Right lobe of liver (tissue), 6 donors: ENCODE data around the gene CCDC77. TPM values are rescaled to one million over a fixed set of nuclear protein-coding genes. Genes with fewer than 3 reads are reported as not detected.
A peak's percentile ranks its signal among the peaks of the same experiment; 100 is the strongest.

ENCODE experiments used
- ATAC-seq, 4 donors: fragments of 200-7000 bp; cut with Tn5 transposase; one replicate each; pipeline ENCODE4 v1.9.1; 2020; ENCODE audit warnings: mild to moderate bottlenecking in 4 of 4, moderate library complexity in 4 of 4
- DNase-seq, 3 donors: peaks; one replicate each; pipeline ENCODE4 v3.0.0-alpha.2; 2020
- H3K27ac ChIP-seq, 3 donors: fragments of 200-600 bp; one replicate each; pipeline ENCODE4 v1.8.0; 2022
- H3K27me3 ChIP-seq, 2 donors: fragments of 200-600 bp; one replicate each; pipeline ENCODE4 v1.8.0; 2022
- H3K36me3 ChIP-seq, 4 donors: fragments of 200-600 bp; sonication (generic) in 1 of 4; one replicate each; pipeline versions ENCODE4 v1.5.1 to v1.8.0; 2017 to 2022; ENCODE audit warnings: control low read depth in 1 of 4
- H3K4me1 ChIP-seq, 4 donors: fragments of 200-600 bp; sonication (generic) in 1 of 4; one replicate each; pipeline versions ENCODE4 v1.5.1 to v1.8.0; 2017 to 2022; ENCODE audit warnings: control low read depth in 1 of 4
- H3K4me3 ChIP-seq, 3 donors: fragments of 200-600 bp; one replicate each; pipeline ENCODE4 v1.8.0; 2022
- H3K9me3 ChIP-seq, 4 donors: fragments of 200-600 bp; sonication (generic) in 1 of 4; one replicate each; pipeline versions ENCODE4 v1.5.1 to v1.8.0; 2017 to 2022; ENCODE audit warnings: control low read depth in 1 of 4
- CTCF ChIP-seq, 4 donors: fragments of 200-600 bp in 3 of 4; fragments of 450-650 bp in 1 of 4; IDR thresholded peaks; one replicate each; pipeline versions ENCODE4 v1.5.1 to v1.8.0; 2016 to 2022; ENCODE audit warnings: antibody characterized with exemption in 4 of 4, mild to moderate bottlenecking in 2 of 4
- POLR2A ChIP-seq: fragments of 450-650 bp; IDR thresholded peaks from one replicate; pipeline ENCODE4 v1.6.1; 2017; ENCODE audit warnings: antibody characterized with exemption, mild to moderate bottlenecking
- WGBS: methylation state at CpG from one replicate; pipeline ENCODE4 v1.1.6; 2018; ENCODE audit warnings: low coverage, low lambda C conversion rate; ENCODE audit not compliant: insufficient coverage; ENCODE audit errors: missing lambda C conversion rate; 5-methylcytosine and 5-hydroxymethylcytosine counted together
- intact Hi-C, 2 donors: fragments of 100-400 bp; cut with DNase I; formaldehyde crosslinking; loops; one replicate each; pipeline versions ENCODE4 v1.11.2 to v1.14.1; 2022
- total RNA-seq, 6 experiments: library from RNA; depleted of rRNA in 2 of 6; stranded (reverse); fragments of >200 nt in 2 of 6; fragmentation: NEBNext Ultra II Directional in 3 of 6; extraction: Animal tissue kit (Norgen Biotek cat#: 25700) in 3 of 6; gene quantifications; one replicate each; pipeline versions ENCODE4 v1.1.0 to v1.2.4, GENCODE V29; 2016 to 2023
- donor health status: DM: no; HTN: yes; CAD: no.
- donor health status: DM: no; HTN: no; CAD: no.
- donor health status: DM: no; HTN: no; CAD: no.
- donor health status: DM: no; HTN: yes; CAD: no.
- donor health status: DM: no; HTN: yes; CAD: no.

CCDC77 gene
- total RNA-seq, 6 experiments from 2014 or later, result 1.9 to 3.8 (median 2.1) TPM

- DNase-seq (no peak), ATAC-seq (no peak)
- Histone ChIP-seq H3K27me3 (no peaks in the 10 kb centered on the region), H3K4me3 (no peak overlapping the region), H3K4me1 (no peaks in the 10 kb centered on the region), H3K36me3 (no peaks in the 10 kb centered on the region), H3K9me3 (no peaks in the 10 kb centered on the region), H3K27ac (no peak overlapping the region)
- TF ChIP-seq POLR2A, result no peak
- TF ChIP-seq CTCF (IDR thresholded peaks at IDR 0.05), result no peak
- 78% methylated on average over 2 of the region's 3 CpGs for WGBS
- intact Hi-C loops, result loop anchor here in 1 of 2 donors (2.0 kb wide), 1 partner anchor 96 kb away; no protein-coding TSS in a partner anchor
Observed at GRCh38 chr12:450438-450837, 49.0 kb downstream of the CCDC77 start.

GRCh38 chr12:452667-453210 is 51.3 kb downstream of the CCDC77 start:
- Histone ChIP-seq H3K4me1 (no peaks in the 10 kb centered on the region), H3K27ac (no peak overlapping the region), H3K27me3 (no peaks in the 10 kb centered on the region), H3K4me3 (no peak overlapping the region), H3K9me3 (no peaks in the 10 kb centered on the region), H3K36me3 (no peaks in the 10 kb centered on the region)
- no peak for TF ChIP-seq POLR2A
- TF ChIP-seq CTCF (IDR thresholded peaks at IDR 0.05), result no peak
- WGBS, result 55% methylated on average over 10 of the region's 25 CpGs
- DNase-seq (no peak), ATAC-seq (no peak)
- intact Hi-C loops, result no loop called here

GRCh38 chr12:454833-455232 is 53.4 kb downstream of the CCDC77 start:
- H3K4me3 ChIP-seq, result no peak overlapping the region
- H3K27me3 ChIP-seq, result no peaks in the 10 kb centered on the region
- WGBS, result 50% methylated on average over 1 of the region's 1 CpG
- intact Hi-C loops, result loop anchor here in 1 of 2 donors (5.0 kb wide), 1 partner anchor 97 kb away; no protein-coding TSS in a partner anchor
- H3K9me3 ChIP-seq, result no peaks in the 10 kb centered on the region
- no peak overlapping the region for H3K27ac ChIP-seq
- H3K4me1 ChIP-seq, result peaks cover 0 to 5% (median 0%) of the 10 kb centered on the region in 4 donors
- DNase-seq (no peak), ATAC-seq (peak in 2 of 4 donors; percentile 17 to 35)
- TF ChIP-seq POLR2A (no peak), CTCF (IDR thresholded peaks at IDR 0.05) (no peak)
- no peaks in the 10 kb centered on the region for H3K36me3 ChIP-seq

- no peaks in the 10 kb centered on the region for H3K27me3 ChIP-seq
- no peak overlapping the region for H3K4me3 ChIP-seq
- DNase-seq (no peak), ATAC-seq (no peak)
- no peaks in the 10 kb centered on the region for H3K36me3 ChIP-seq
- TF ChIP-seq CTCF (IDR thresholded peaks at IDR 0.05) (no peak), POLR2A (no peak)
- peaks cover 0 to 5% (median 0%) of the 10 kb centered on the region in 4 donors for H3K4me1 ChIP-seq
- intact Hi-C loops, result loop anchor here in 1 of 2 donors (5.0 kb wide), 1 partner anchor 96 kb away; no protein-coding TSS in a partner anchor
- no peaks in the 10 kb centered on the region for H3K9me3 ChIP-seq
- 32% methylated on average over 2 of the region's 2 CpGs for WGBS
- H3K27ac ChIP-seq, result no peak overlapping the region
Observed at GRCh38 chr12:455821-456220, 54.4 kb downstream of the CCDC77 start.
